Smooth muscle cell (in vitro differentiated cells): Measurements from ENCODE around the gene DYNC1LI2. TPM values are rescaled to one million over a fixed set of nuclear protein-coding genes. Genes with fewer than 3 reads are reported as not detected.

Experiments
- DNase-seq: peaks from one replicate; lab custom pipeline; 2025; ENCODE audit not compliant: unreplicated experiment; lab: John Stamatoyannopoulos, UW
- H2AFZ ChIP-seq: fragments of 200-600 bp; sonication (generic); 2 replicates; pipeline ENCODE4 v1.6.0; 2016; ENCODE audit warnings: antibody characterized with exemption, low read depth, mild to moderate bottlenecking
- H3F3A ChIP-seq: fragments of 200-600 bp; sonication (generic); 2 replicates; pipeline ENCODE4 v1.6.0; 2017; ENCODE audit warnings: antibody characterized with exemption, low read depth
- H3K27ac ChIP-seq: fragments of 200-600 bp; sonication (generic); 2 replicates; pipeline ENCODE4 v1.5.1; 2016; ENCODE audit warnings: low read depth, mild to moderate bottlenecking
- H3K27me3 ChIP-seq: fragments of 200-600 bp; sonication (generic); 2 replicates; pipeline ENCODE4 v1.6.1; 2016; ENCODE audit warnings: low read depth, mild to moderate bottlenecking
- H3K36me3 ChIP-seq: fragments of 200-600 bp; sonication (generic); 2 replicates; pipeline ENCODE4 v1.5.1; 2016; ENCODE audit warnings: low read depth
- H3K4me1 ChIP-seq: fragments of 200-600 bp; sonication (generic); 2 replicates; pipeline ENCODE4 v1.5.1; 2016; ENCODE audit warnings: low read depth
- H3K4me2 ChIP-seq: fragments of 200-600 bp; sonication (generic); 2 replicates; pipeline ENCODE4 v1.6.0; 2016; ENCODE audit warnings: mild to moderate bottlenecking
- H3K4me3 ChIP-seq: fragments of 200-600 bp; sonication (generic); 2 replicates; pipeline ENCODE4 v1.5.1; 2016; ENCODE audit warnings: mild to moderate bottlenecking
- H3K79me2 ChIP-seq: fragments of 200-600 bp; sonication (generic); 2 replicates; pipeline ENCODE4 v1.6.0; 2016; ENCODE audit warnings: low read depth, mild to moderate bottlenecking
- H3K9ac ChIP-seq: fragments of 200-600 bp; sonication (generic); 2 replicates; pipeline ENCODE4 v1.6.0; 2016; ENCODE audit warnings: low read depth
- H3K9me3 ChIP-seq: fragments of 200-600 bp; sonication (generic); replicated peaks from 2 replicates; pipeline ENCODE4 v1.5.1; 2016; ENCODE audit warnings: low read depth
- H4K20me1 ChIP-seq: fragments of 200-600 bp; sonication (generic); 2 replicates; pipeline ENCODE4 v1.6.0; 2016; ENCODE audit warnings: low read depth
- WGBS: methylation state at CpG from one replicate; pipeline ENCODE4 v1.1.7; 2016; ENCODE audit warnings: low lambda C conversion rate; 5-methylcytosine and 5-hydroxymethylcytosine counted together
- polyA plus RNA-seq: library from polyadenylated mRNA; unstranded; fragments of >200 nt; fragmentation: Nextera tagmentation; extraction: Ambion mirVana; gene quantifications from 2 replicates; pipeline ENCODE4 v1.2.1, GENCODE V29; 2016
- total RNA-seq: library from RNA; depleted of rRNA; stranded (reverse); fragments of >200 nt; gene quantifications from 2 replicates; pipeline ENCODE4 v1.2.3, GENCODE V29; 2014
- TF ChIP-seq, protein P1 (sequence below): fragments of 200-600 bp; sonication (generic); IDR thresholded peaks from 2 replicates; pipeline ENCODE4 v1.5.1; 2017; ENCODE audit warnings: borderline replicate concordance, mild to moderate bottlenecking, antibody characterized with exemption; ENCODE audit not compliant: insufficient read depth, poor library complexity, severe bottlenecking

Gene DYNC1LI2
- total and polyA plus RNA-seq, 2 experiments from 2014 or later = 74.1 to 90.8 TPM

DNA sequence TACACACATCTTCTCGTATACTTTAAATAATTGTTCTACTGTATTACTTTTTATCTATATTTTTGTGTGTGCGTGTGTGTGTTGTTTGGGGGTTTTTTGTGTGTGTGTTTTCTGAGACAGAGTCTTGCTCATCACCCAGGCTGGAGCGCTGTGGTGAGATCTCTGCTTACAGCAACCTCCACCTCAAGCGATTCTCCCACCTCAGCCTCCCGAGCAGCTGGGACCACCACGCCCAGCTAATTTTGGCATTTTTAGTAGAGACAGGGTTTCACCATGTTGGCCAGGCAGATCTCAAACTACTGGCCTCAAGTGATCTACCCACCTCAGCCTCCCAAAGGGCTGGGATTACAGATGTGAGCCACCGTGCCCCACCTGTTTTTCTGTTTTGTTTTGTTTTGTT is 53.4 kb downstream of the DYNC1LI2 start:
- H3K4me1 ChIP-seq = peaks cover 12% of the 10 kb centered on the region
- H3F3A ChIP-seq = no peaks in the 10 kb centered on the region
- no peak for DNase-seq
- H3K27me3 ChIP-seq = no peaks in the 10 kb centered on the region
- no peaks in the 10 kb centered on the region for H3K36me3 ChIP-seq
- TF ChIP-seq, protein P1, sequence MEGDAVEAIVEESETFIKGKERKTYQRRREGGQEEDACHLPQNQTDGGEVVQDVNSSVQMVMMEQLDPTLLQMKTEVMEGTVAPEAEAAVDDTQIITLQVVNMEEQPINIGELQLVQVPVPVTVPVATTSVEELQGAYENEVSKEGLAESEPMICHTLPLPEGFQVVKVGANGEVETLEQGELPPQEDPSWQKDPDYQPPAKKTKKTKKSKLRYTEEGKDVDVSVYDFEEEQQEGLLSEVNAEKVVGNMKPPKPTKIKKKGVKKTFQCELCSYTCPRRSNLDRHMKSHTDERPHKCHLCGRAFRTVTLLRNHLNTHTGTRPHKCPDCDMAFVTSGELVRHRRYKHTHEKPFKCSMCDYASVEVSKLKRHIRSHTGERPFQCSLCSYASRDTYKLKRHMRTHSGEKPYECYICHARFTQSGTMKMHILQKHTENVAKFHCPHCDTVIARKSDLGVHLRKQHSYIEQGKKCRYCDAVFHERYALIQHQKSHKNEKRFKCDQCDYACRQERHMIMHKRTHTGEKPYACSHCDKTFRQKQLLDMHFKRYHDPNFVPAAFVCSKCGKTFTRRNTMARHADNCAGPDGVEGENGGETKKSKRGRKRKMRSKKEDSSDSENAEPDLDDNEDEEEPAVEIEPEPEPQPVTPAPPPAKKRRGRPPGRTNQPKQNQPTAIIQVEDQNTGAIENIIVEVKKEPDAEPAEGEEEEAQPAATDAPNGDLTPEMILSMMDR = no peak
- WGBS = 93% methylated on average over 7 of the region's 7 CpGs
- no peak overlapping the region for H2AFZ ChIP-seq
- no peak overlapping the region for H3K4me3 ChIP-seq
- no peak overlapping the region for H3K4me2 ChIP-seq
- H3K9ac ChIP-seq = no peak overlapping the region
- no peak overlapping the region for H3K27ac ChIP-seq
- H3K9me3 ChIP-seq = no peaks in the 10 kb centered on the region
- H3K79me2 ChIP-seq = no peaks in the 10 kb centered on the region
- peaks cover 18% of the 10 kb centered on the region for H4K20me1 ChIP-seq

DNA sequence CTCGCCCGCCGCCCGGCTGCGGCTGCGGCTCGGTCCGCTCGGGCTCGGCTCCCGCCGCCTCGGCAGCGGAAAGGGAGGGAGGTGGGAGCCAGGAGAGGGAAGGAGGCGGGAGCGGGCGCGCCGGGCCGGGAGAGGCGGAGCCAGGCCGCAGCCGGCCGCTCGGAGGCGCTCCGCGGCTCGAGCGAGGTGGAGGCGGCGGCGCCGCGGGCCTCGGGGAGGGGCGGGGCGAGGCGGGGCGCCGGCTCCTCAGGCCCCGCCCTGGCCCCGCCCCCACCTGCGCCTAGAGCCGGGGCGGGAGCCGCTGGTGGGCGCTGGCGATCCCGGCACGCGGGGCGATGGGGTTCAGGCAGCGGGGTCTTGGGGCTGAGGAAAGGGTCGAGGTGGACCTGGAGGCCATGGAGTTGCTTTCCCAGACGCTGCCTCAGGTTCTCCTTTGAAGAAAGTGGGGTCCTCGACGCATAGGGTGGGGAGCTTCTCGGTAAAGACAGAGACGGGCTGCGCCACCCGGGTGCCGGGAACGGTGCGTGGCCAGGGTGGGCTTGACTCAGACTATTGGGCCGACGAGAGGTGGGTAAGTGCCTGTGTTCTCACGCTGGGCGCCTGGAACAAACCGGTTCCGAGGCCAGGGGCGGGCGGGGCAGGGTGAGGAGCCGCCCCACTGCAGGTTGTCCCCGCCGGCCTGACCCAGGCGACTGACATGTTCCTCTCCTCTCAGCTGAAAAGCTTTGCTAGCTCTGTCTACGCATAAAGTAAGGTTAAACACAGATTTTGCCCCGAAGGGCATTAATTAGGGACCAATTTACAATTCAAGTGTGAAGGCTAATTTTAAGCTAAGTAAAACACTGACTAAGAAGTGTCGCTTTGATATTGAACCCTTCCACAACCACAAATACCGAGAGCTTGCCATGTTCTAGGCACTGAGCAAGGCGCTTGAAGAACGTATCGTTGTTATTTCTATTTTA is 54.5 kb downstream of the DYNC1LI2 start, which contains the start of gene CMTM4:
TSS of gene CMTM4 (minus strand) at position 75 of the 962 bp plus-strand sequence. CDS start 218 bp downstream, outside the sequence.
- peak within 1 kb of the TSS; percentile 74 for H3K4me3 ChIP-seq
- no peaks in the 10 kb centered on the region for H3K9me3 ChIP-seq
- 15% methylated on average over 31 of the region's 84 CpGs for WGBS
- H3F3A ChIP-seq = no peaks in the 10 kb centered on the region
- peaks cover 12% of the 10 kb centered on the region for H3K4me1 ChIP-seq
- H3K79me2 ChIP-seq = peaks cover 6% of the 10 kb centered on the region
- TF ChIP-seq, protein P1 = no peak
- DNase-seq = peak; percentile 43
- H3K4me2 ChIP-seq = peak within 1 kb of the TSS; percentile 99
- H2AFZ ChIP-seq = peak within 1 kb of the TSS; percentile 90
- H3K36me3 ChIP-seq = no peaks in the 10 kb centered on the region
- H4K20me1 ChIP-seq = peaks cover 29% of the 10 kb centered on the region
- H3K9ac ChIP-seq = no peak within 1 kb of the TSS
- no peaks in the 10 kb centered on the region for H3K27me3 ChIP-seq
- H3K27ac ChIP-seq = peak within 1 kb of the TSS; percentile 38

DNA sequence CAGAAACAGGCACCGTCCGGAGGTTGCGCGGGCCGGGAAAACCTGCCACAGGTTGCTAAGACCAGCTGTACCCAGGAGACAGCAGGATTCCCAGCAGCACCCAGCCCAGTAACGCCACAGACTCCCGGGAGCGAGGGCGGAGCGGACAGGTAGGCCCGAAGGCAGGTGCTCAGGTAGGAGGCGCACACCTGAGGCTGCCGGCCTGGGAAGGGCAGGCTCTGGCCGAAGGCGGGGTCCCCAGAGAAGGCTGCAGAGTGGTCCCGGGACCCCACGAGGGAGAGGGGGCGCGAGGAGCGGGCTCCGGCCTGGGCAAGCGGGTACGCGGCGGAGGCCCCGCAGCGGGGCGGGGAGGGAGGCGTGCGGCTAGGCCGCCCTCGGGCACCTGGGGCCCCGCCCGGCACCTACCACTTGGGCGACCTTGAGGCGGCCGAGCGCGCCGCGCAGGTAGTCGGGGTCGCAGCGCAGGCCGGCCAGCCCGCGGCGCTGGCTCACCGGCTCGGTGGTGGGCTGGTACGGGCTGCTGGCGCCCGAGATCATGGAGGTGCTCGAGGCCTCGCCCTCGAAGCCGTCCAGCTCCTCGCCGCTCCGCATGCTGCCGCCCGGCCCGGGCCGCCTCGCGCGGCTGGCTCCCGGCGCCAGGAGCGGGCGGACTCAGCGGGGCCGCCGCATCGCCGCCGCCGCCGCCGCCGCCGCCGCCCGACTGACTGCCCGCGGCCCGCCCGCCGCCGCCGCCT is 55.3 kb downstream of the DYNC1LI2 start:
- Histone ChIP-seq H2AFZ (peak overlapping the region; percentile 60), H3K79me2 (peaks cover 8% of the 10 kb centered on the region), H3K4me2 (peak overlapping the region; percentile 99), H3K9ac (no peak overlapping the region), H3K4me3 (peak overlapping the region; percentile 65), H3K36me3 (no peaks in the 10 kb centered on the region), H3K27ac (no peak overlapping the region), H4K20me1 (peaks cover 36% of the 10 kb centered on the region), H3F3A (no peaks in the 10 kb centered on the region), H3K9me3 (no peaks in the 10 kb centered on the region), H3K27me3 (no peaks in the 10 kb centered on the region), H3K4me1 (peaks cover 12% of the 10 kb centered on the region)
- 3% methylated on average over 69 of the region's 91 CpGs for WGBS
- DNase-seq = no peak
- TF ChIP-seq, protein P1 = no peak
